Left cardiac atrium (tissue), 4 donors: ENCODE measurements around the gene PLXND1. TPM values are rescaled to one million over a fixed set of nuclear protein-coding genes. Genes with fewer than 3 reads are reported as not detected.
A peak's percentile ranks its signal among the peaks of the same experiment; 100 is the strongest.

Experiments
- ATAC-seq, 2 donors: fragments of 200-7000 bp; cut with Tn5 transposase; one replicate each; pipeline ENCODE4 v1.9.1; 2020; ENCODE audit warnings: mild to moderate bottlenecking in 2 of 2, moderate library complexity in 2 of 2
- DNase-seq: peaks from one replicate; pipeline ENCODE4 v3.0.0-alpha.2; 2020
- intact Hi-C, 2 donors: fragments of 100-400 bp; cut with DNase I; formaldehyde crosslinking; loops; one replicate each; pipeline versions ENCODE4 v1.14.1 to v1.15.1; 2022 to 2023
- total RNA-seq, 2 donors: library from RNA; stranded (reverse); fragmentation: NEBNext Ultra II Directional; extraction: Animal tissue kit (Norgen Biotek cat#: 25700); gene quantifications; one replicate each; pipeline ENCODE4 v1.2.1, GENCODE V29; 2021
- donor health status: DM: no; HTN: yes; CAD: no.
- donor health status: DM: no; HTN: yes; CAD: no; lungs with severe emphysema.
- donor health status: DM: yes; HTN: yes; CAD: no.
- donor health status: Dilated cardiomyopathy.

Gene PLXND1
- total RNA-seq, 2 donors from 2014 or later, result 106 to 112 TPM

- ATAC-seq, result no peak
- intact Hi-C loops, result no loop called here
Observed at GRCh38 chr3:129513705-129514104, 92.8 kb downstream of the PLXND1 start.

GRCh38 chr3:129512595-129512994 is 93.9 kb downstream of the PLXND1 start:
- ATAC-seq, result no peak
- intact Hi-C loops, result no loop called here
- no peak for DNase-seq

More at GRCh38 chr3:129513705-129514104, 92.8 kb downstream of the PLXND1 start:
- DNase-seq, result no peak

- DNase-seq, result peak; percentile 52
- peak; percentile 68 to 84 for ATAC-seq
- intact Hi-C loops, result loop anchor here in 1 of 2 donors (5.0 kb wide), 1 partner anchor 35 kb away; the partner anchor contains the start of gene H1-8
Observed at GRCh38 chr3:129507181-129507831, 99.2 kb downstream of the PLXND1 start.

GRCh38 chr3:129506231-129506742 is 100.2 kb downstream of the PLXND1 start:
- ATAC-seq, result no peak
- no peak for DNase-seq

GRCh38 chr3:129505341-129505740 is 101.1 kb downstream of the PLXND1 start:
- DNase-seq (no peak), ATAC-seq (no peak)
- intact Hi-C loops, result loop anchor here in 1 of 2 donors (5.0 kb wide), 1 partner anchor 37 kb away; the partner anchor contains the start of gene H1-8

More at GRCh38 chr3:129506231-129506742, 100.2 kb downstream of the PLXND1 start:
- intact Hi-C loops, result loop anchor here in 1 of 2 donors (5.0 kb wide), 1 partner anchor 36 kb away; the partner anchor contains the start of gene H1-8

Other genes starting within 250 kb of the PLXND1 start
- under 1 TPM; 0.32 to 0.37 TPM for gene EFCAB12, start 178.0 kb downstream of the PLXND1 start, total RNA-seq
- gene MBD4, start 166.7 kb downstream of the PLXND1 start, total RNA-seq, result 10 to 100 TPM; 18.7 to 48.9 TPM
- gene IFT122, start 166.5 kb downstream of the PLXND1 start, total RNA-seq, result 10 to 100 TPM; 20.2 to 43.4 TPM
- gene RHO, start 78.0 kb downstream of the PLXND1 start, total RNA-seq, result not detected
- gene H1-8, start 63.5 kb downstream of the PLXND1 start, total RNA-seq, result not detected